AG08395 (cell line): ENCODE measurements around the gene DCDC2B.
A peak's percentile ranks its signal among the peaks of the same experiment; 100 is the strongest.
"Not testable (repeated sequence)": the region's sequence is repeated elsewhere in the genome, so short reads cannot be mapped to it uniquely, and the experiment has no call there.

ENCODE experiments used
- DNase-seq: peaks from one replicate; pipeline ENCODE4 v3.0.0; 2012; ENCODE audit warnings: mixed read lengths, low spot score

DCDC2B gene

DNA sequence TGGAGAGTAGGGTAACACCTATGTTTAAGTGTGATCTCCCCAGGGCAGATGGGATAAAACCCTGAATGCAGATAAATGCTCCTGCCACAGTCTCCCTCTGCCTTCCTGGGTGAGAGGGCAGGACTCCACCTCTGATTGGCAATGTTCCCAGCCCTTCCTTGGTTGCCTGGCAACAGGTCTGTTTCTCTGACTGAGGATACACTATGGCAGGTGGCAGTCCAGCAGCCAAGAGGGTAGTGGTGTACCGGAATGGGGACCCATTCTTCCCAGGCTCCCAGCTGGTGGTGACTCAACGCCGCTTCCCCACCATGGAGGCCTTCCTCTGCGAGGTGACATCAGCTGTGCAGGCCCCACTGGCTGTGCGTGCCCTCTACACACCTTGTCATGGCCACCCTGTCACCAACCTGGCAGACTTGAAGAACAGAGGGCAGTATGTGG lies at the start of gene DCDC2B:
DCDC2B (plus strand) TSS at position 199 of the 438 bp plus-strand sequence; CDS start at position 204, 5 bp downstream.
- DNase-seq, result no peak

DNA sequence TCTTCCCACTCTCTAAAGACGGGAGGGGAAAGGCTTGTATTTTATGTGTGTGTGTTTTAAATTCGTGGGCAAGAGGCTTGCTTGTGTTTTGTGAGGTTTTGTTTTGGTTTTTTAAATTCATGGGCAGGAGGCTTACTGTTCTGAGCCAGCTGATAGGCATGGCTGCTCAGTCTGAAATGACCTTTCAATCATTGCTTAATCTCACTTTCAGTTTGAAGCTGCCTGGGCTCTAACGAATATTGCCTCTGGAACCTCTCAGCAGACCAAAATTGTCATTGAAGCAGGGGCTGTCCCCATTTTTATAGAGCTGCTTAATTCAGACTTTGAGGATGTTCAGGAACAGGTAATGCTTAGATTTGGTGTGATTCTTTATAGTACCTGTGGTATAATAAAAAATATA lies 49.7 kb upstream of the DCDC2B start:
- no peak for DNase-seq

DNA sequence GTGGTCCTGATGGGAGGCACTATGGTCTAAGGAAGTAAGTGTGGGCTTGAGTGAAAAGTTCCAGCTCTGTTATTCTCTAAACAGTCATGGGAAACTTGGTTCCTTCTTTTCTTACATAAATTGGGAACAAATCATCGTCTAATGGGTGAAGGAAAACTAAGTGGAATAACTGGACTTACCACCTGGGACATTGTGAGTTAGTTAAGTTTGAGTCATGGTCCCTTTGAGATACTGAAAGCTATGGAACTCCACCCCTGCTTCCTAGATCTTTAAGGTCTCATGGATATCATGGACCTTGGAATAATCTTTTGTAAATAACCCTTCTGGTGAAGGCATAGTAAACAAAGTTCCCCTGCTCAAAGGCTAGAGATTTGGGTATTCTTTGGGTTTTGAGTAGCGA lies 45.5 kb upstream of the DCDC2B start:
- DNase-seq, result no peak

DNA sequence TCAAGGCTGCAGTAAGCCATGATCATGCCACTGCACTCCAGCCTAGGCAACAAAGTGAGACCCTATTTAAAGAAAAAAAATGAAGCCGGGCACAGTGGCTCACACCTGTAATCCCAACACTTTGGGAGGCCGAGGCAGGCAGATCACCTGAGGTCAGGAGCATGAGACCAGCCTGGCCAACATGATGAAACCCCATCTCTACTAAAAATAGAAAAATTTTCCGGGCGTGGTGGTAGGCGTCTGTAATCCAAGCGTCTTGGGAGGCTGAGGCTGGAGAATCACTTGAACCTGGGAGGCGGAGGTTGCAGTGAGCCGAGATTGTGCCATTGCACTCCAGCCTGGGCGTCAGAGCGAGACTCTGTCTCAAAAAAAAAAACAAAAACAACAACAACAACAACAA lies 43.3 kb upstream of the DCDC2B start:
- not testable (repeated sequence) for DNase-seq

DNA sequence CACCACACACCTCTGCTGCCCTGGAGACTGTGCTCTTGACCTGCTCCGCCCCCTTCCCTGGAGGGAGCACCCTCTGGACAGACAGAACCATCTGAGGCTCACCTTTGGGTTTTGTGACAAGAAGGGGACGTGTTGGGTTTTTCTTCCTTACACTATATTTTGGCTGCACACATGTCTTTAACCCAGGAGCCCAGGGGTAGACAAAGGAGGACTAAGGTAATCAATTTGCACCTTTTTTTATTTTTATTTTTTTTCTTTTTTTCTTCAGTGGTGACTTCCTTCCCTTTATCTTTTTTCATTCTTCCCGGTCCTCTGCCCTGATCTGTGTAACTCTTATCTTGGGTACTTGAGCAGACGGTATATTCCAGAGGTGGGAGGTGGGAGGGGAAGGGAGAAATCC lies 37.9 kb upstream of the DCDC2B start:
- no peak for DNase-seq

DNA sequence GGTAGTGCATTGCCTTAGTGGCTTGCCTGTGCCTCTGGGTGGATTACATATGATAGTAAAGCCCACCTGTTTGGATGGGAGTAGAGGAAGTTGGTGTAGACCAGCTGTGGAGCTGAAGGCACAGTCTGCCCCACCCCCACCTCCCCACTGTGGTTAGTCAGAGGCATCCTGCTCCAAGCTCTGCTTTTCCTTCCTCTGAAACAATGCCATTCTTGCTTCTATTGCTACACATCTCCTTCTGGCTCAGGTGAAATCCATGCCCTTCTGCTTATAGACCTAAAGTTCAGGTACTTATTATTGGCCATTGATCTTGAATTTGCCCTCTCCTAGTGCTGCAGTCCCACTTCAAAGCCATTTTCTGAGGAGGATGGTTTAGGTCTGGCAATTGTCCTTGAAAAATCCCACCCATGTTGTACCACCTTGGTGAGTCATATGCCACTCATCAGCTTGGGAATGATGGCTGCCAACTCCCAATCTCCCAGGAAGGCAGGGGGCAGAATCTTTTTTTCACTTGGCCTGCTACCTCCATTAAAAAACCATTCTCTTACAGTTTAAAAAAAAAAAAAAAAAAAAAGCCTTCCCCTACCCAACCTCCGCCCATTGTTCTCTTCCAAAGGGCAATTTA lies 36.2 kb upstream of the DCDC2B start:
- DNase-seq, result peak; percentile 25

DNA sequence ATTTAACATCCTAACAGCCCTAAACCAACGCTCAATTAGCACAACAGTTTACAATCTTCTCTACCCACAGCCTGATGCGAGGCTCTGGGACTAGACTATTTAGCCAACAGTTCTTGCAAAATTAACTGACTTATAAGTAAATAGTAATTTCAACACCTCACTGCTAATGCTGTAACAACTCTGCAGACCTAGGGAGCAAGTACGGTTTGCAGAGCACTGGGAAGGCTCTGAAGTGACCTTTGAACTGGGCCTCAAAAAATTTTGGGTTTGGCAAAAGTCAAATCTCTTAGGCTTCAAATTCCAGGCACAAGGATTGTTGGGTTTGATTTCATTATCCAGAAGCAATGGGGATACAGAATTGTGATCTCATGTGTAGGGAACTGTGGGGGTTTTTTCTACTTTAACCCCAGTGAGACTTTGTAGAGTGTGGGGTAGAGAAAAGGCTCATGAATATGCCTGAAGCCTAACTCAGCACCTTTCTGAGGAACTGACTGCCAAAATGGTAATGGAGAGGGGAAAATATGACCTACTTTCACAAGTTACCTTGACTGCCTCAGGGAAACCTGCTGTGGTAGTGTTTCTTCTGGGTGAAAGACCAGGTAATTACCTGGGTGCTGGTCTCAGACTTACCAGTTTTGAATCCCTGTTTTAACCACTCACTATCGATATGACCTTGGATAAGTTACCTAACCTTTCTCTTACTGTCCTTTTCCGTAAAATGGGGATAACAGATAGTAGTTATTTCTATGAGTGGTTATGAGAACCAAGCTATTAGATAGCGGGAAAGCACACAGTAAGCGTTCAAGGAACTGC lies 30.3 kb upstream of the DCDC2B start:
- no peak for DNase-seq

DNA sequence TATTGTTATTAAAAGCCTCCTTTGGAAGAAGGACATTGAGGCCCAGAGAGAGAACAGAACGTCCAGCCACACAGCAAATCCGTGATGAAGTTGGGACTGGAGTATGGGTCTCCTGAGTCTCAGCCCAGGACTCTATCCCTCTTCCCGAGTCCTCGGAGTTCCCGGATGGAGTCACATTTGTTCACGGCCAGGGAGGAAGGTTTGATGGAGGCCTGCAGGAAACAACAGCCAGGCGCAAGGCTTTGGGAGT lies 29.8 kb upstream of the DCDC2B start:
- no peak for DNase-seq

DNA sequence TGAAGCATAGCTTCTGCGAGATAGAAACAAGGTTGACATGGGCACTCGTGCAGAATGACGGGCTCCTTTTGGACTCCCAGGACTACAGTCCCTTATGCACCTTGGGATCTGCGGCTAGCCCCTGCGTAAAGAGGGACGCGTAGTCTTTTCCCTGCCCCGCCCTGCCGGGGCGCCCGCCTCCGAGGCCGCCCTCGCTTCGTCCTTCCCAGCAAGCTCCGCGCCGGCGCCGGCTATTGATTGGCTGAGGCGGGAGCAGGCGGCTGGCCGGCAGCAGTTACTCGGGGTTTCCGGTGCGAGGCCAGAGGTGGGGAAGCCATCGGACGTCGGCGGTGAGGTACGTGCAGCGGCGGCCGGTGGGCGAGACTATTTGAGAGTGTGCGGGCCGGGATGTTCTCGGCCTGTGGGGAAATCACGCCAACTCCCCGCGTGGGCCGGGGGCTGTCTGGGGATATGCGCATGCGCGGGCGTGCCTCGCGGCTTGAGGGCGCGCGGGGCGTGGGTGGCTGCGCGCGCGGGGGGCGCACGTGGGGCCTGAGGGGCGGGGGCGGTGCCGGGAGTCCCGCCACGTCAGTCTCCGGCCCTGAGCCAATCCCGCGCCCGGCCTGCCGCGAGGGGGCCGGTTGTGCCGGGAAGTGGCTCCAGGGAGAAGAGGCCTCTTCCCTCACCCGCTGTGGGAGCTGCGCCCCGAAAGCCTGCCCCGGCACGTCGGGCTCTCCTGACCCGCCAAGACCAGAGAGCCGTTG lies 29.3 kb upstream of the DCDC2B start, which contains the start of gene TXLNA:
TXLNA (plus strand) TSS at position 233 of the 743 bp plus-strand sequence. CDS start 671 bp downstream, outside the sequence.
- DNase-seq, result peak; percentile 97

DNA sequence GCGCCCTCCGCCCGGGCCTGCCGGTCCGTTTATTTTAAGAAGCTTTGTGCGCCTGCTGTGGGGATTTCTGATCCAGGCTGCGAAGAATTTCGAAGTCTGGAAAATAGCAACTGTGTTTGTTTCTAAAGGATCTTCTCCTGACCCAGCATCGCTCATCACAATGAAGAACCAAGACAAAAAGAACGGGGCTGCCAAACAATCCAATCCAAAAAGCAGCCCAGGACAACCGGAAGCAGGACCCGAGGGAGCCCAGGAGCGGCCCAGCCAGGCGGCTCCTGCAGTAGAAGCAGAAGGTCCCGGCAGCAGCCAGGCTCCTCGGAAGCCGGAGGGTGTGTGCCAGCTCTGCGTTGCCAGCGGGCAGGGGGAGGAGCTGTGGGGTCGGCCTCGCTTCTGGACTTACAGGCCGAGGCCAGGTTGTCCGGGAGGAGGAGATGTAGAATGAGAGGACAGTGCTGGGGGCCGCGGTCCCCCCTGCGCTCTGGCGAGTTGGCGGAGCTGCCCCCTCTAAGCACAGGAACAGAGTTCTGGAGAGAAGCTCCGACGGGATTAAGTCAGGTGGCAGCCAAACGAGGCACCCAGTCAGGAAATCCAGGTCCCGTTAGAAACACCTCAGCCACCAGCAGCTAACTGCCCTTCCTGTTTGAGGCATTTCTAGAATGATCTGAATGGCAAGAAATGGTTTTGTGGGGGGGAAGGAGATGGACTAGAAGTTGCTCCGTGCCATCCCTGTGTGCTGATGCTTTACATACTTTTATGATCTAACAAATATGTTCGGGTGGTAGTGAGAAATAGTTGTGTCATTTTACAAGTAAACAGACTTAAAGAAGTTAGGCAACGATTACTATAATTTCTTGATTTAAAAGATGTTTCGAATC lies 28.5 kb upstream of the DCDC2B start:
- DNase-seq, result peak; percentile 55

DNA sequence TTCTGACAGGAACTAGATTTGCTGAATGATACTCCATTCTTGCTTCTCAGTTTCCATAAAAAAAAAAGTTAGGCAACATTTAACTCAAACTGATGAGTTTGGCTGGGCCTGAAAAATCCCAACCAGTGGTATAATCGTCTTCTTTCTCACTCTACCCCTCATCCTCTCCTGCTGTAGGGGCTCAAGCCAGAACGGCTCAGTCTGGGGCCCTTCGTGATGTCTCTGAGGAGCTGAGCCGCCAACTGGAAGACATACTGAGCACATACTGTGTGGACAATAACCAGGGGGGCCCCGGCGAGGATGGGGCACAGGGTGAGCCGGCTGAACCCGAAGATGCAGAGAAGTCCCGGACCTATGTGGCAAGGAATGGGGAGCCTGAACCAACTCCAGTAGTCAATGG lies 27.8 kb upstream of the DCDC2B start:
- DNase-seq, result no peak

DNA sequence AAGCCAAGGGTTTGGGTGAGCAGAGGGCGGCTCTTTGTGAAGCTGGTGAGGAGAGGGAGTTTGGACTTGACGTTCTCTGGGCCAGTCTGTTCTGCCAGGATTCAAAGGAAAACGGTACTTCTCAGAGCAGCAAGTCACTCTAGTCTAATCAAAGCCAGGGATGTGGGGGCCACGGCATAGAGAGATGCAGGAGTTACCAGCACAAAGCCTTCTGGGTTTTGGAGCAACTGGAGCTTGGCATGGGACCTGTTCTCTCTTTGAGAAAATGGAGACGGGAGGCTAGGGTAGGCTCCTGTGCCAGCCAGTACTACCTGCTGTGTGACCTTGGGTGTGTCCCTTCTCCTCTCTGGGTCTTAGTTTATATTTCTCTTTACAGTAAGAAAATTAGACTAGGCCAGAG lies 27.3 kb upstream of the DCDC2B start:
- DNase-seq, result no peak

DNA sequence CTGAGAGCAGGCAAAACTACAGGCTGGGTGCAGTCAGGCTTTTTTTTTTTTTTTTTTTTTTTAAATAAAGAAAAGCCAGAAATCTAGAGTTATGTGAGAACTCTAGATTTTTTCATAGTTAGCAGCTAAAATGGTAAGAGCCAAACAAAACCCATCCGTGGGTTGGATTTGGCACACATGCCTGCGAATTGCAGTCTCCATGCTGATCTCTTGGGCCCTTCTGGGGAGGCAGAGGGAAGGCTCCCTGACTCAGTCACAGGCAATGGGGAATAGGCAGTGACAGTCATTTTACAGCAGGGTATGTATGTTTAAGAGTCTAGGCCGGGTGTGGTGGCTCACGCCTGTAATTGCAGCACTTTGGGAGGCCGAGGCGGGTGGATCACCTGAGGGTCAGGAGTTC lies 26.8 kb upstream of the DCDC2B start:
- no peak for DNase-seq

DNA sequence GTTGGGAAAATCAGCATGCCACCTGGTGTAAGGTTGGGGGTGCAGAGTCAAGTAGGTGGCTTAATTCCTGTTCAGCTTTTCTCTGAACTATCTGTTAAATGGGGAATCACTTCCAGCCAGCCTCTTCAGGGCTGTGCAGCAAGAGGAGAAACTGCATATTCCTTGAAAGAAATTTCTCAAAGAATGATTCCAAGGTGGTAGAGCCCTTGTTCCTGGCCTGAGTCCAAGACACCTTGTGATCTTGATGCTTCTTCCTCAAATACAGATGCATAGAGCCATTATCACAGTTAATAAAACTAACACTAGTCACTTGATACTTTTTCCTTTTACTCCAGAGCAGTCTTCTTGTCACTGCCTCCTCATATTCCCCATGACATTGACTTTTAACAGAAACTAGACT lies 24.2 kb upstream of the DCDC2B start:
- DNase-seq, result no peak

DNA sequence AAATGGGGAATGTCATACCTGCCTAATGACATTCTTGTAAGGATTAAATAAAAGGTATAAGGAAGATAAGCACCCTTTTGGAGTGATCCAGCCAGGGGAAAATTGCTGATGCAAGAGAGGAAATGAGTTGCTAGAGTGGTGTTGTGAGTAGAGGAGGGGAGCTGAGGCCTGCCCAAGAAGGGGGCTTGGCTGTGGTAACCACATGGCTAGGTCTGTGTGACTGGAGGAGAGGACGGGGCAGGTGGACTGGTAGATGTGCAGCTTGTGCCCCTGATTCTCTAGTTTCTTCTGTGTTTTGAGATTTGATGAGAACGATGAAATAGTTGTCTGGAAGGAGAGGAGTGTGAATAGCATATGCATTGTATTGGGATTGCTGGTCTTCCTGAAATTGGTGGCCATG lies 22.8 kb upstream of the DCDC2B start:
- DNase-seq, result no peak

DNA sequence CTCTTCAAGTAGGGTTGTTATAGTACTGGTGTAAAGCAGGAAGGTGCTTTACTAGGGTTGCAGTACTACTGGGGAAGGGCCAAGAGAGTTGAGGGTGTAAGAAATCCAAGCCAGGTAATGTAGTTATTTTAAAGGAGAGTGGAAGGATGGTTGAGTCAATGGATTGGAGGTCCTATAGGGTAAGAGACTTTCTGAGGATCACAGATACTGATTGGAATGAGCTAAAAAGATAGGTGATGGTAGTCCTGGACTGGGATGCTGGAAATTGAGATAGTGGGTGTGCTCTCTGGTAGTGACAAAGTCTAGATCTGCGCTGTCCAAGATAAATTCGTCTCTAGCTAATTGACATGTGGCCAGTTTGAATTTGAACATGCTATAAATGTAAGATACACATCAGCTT lies 22.4 kb upstream of the DCDC2B start:
- no peak for DNase-seq

DNA sequence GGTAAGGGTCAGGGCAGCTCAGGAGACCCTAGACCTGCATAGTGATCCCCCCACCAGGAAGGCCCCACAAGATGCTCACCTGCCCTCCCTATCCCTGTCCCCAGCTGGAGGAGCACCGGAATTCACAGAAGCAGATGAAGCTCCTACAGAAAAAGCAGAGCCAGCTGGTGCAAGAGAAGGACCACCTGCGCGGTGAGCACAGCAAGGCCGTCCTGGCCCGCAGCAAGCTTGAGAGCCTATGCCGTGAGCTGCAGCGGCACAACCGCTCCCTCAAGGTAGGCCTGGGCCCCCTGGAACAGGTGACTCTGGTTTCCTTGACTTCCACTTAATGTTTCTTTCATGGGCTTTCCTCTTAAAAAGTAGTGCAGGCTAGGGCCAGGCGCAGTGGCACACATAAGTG lies 21.0 kb upstream of the DCDC2B start:
- no peak for DNase-seq

DNA sequence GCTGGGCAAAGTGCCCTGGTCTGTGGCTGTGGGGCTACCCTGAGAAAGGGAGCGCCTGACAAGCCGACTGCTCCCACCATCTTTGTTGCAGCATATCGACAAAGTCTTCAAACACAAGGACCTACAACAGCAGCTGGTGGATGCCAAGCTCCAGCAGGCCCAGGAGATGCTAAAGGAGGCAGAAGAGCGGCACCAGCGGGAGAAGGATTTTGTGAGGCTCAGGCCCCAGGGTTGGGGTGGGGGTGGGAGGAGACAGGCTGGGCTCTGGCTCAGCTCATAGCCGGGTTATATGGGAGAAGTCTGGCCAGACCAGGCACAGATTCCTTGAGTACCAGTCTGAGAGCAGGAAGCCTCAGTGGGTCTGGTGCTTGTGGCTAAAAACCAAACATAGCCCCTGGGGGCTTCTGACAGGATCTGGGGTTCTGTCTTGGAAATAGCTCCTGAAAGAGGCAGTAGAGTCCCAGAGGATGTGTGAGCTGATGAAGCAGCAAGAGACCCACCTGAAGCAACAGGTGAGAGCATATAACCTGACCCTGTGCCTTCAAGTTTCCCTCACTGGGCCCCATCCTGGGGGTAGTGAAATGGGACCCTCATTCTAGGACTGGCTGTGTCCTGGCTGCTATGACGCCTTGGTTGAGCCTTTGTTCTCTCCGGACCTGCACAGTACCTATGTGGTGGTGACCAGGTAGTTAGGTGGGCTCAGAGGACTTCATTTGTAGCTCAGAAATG lies 16.5 kb upstream of the DCDC2B start:
- no peak for DNase-seq

DNA sequence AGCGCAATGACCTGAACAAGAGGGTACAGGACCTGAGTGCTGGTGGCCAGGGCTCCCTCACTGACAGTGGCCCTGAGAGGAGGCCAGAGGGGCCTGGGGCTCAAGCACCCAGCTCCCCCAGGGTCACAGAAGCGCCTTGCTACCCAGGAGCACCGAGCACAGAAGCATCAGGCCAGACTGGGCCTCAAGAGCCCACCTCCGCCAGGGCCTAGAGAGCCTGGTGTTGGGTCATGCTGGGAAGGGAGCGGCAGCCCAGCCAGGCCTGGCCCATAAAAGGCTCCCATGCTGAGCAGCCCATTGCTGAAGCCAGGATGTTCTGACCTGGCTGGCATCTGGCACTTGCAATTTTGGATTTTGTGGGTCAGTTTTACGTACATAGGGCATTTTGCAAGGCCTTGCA lies 13.9 kb upstream of the DCDC2B start:
- no peak for DNase-seq

DNA sequence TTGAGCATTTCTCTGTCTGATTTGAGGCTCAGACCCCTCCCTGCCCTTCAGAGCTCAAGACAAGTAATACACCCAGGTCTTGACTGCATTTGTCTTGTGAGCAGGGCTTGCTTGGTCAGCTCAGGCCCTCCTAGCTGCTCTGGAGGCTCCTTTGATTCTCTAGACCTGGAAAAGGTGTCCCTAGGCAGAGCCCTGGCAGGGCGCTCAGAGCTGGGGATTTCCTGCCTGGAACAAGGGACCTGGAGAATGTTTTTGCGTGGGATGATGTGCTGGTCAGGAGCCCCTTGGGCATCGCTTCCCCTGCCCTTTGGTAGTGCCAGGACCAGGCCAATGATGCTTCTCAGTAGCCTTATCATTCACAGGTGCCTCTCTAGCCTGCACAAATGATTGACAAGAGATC lies 13.4 kb upstream of the DCDC2B start:
- DNase-seq, result no peak
